Activated CD8-positive, alpha-beta T cell treated with anti-CD3 and anti-CD28 coated beads for 36 hours (primary cell): Measurements from ENCODE around the gene C10orf90. TPM values are rescaled to one million over a fixed set of nuclear protein-coding genes. Genes with fewer than 3 reads are reported as not detected.

Experiments used
- ATAC-seq: fragments of 200-7000 bp; cut with Tn5 transposase; one replicate; pipeline ENCODE4 v1.10.0; 2021; ENCODE audit warnings: mild to moderate bottlenecking, moderate library complexity
- CTCF ChIA-PET: fragments of 350-600 bp; sonication (Branson Sonifier 250); formaldehyde crosslinking; loops from one replicate; lab custom pipeline; 2021; ENCODE audit warnings: antibody characterized with exemption; lab: Charles Lee
- POLR2A ChIA-PET: fragments of 350-600 bp; sonication (Branson Sonifier 250); formaldehyde crosslinking; loops from one replicate; lab custom pipeline; 2021; ENCODE audit warnings: antibody characterized with exemption; lab: Charles Lee
- DNase-seq: peaks from one replicate; pipeline ENCODE4 v3.0.0-alpha.2; 2020
- H3K27ac Mint-ChIP-seq: one replicate; pipeline ENCODE4 v1.8.0; 2021; ENCODE audit warnings: mild to moderate bottlenecking, mixed read lengths
- H3K27me3 Mint-ChIP-seq: one replicate; pipeline ENCODE4 v1.8.0; 2021; ENCODE audit warnings: mixed read lengths
- H3K36me3 Mint-ChIP-seq: one replicate; pipeline ENCODE4 v1.8.0; 2021; ENCODE audit warnings: low read depth, mixed read lengths
- H3K4me1 Mint-ChIP-seq: one replicate; pipeline ENCODE4 v1.8.0; 2021; ENCODE audit warnings: low read depth, mixed read lengths
- H3K4me3 Mint-ChIP-seq: one replicate; pipeline ENCODE4 v1.8.0; 2021; ENCODE audit warnings: mild to moderate bottlenecking, moderate library complexity, mixed read lengths
- H3K9me3 Mint-ChIP-seq: one replicate; pipeline ENCODE4 v1.8.0; 2021; ENCODE audit warnings: mixed read lengths
- CTCF ChIP-seq: fragments of 200-600 bp; IDR thresholded peaks from one replicate; pipeline ENCODE4 v1.8.0; 2022; ENCODE audit warnings: antibody characterized with exemption, mild to moderate bottlenecking
- intact Hi-C: fragments of 100-400 bp; cut with micrococcal nuclease; formaldehyde crosslinking; loops from one replicate; pipeline ENCODE4 v1.10.0; 2022
- total RNA-seq, 2 experiments: library from RNA; stranded (reverse); gene quantifications; one replicate each; pipeline ENCODE4 v1.2.3, GENCODE V29; 2021

Gene C10orf90
- total RNA-seq, 2 experiments from 2014 or later: not detected

GRCh38 chr10:126397156-126397555, 273.3 kb downstream of the C10orf90 start:
- POLR2A ChIA-PET: no interaction called here
- Mint-ChIP-seq H3K4me3 (no peak overlapping the region), H3K4me1 (no peaks in the 10 kb centered on the region), H3K27me3 (no peaks in the 10 kb centered on the region), H3K9me3 (peaks cover 6% of the 10 kb centered on the region), H3K27ac (no peak overlapping the region), H3K36me3 (no peaks in the 10 kb centered on the region)
- intact Hi-C loops: no loop called here
- no peak for ATAC-seq
- no peak for TF ChIP-seq CTCF
- CTCF ChIA-PET: no interaction called here
- no peak for DNase-seq

GRCh38 chr10:126394948-126395347, 275.5 kb downstream of the C10orf90 start:
- DNase-seq (no peak), ATAC-seq (no peak)
- H3K27me3 Mint-ChIP-seq: peaks cover 2% of the 10 kb centered on the region
- peaks cover 6% of the 10 kb centered on the region for H3K9me3 Mint-ChIP-seq
- no peaks in the 10 kb centered on the region for H3K36me3 Mint-ChIP-seq
- intact Hi-C loops: no loop called here
- H3K27ac Mint-ChIP-seq: no peak overlapping the region
- TF ChIP-seq CTCF: no peak
- ChIA-PET POLR2A (no interaction called here), CTCF (no interaction called here)
- H3K4me3 Mint-ChIP-seq: no peak overlapping the region
- no peaks in the 10 kb centered on the region for H3K4me1 Mint-ChIP-seq

- ATAC-seq: no peak
- no peak for DNase-seq
- Mint-ChIP-seq H3K4me3 (no peak overlapping the region), H3K9me3 (peaks cover 6% of the 10 kb centered on the region), H3K36me3 (no peaks in the 10 kb centered on the region), H3K27me3 (peaks cover 14% of the 10 kb centered on the region), H3K4me1 (peaks cover 2% of the 10 kb centered on the region), H3K27ac (no peak overlapping the region)
- POLR2A ChIA-PET: no interaction called here
- intact Hi-C loops: no loop called here
- no peak for TF ChIP-seq CTCF
- CTCF ChIA-PET: no interaction called here
These were observed 277.4 kb downstream of the C10orf90 start for GRCh38 chr10:126393076-126393475.

GRCh38 chr10:126392469-126392868, 278.0 kb downstream of the C10orf90 start:
- DNase-seq (no peak), ATAC-seq (no peak)
- H3K4me1 Mint-ChIP-seq: peaks cover 2% of the 10 kb centered on the region
- TF ChIP-seq CTCF: no peak
- ChIA-PET CTCF (no interaction called here), POLR2A (no interaction called here)
- intact Hi-C loops: no loop called here
- H3K9me3 Mint-ChIP-seq: peaks cover 6% of the 10 kb centered on the region
- peaks cover 16% of the 10 kb centered on the region for H3K27me3 Mint-ChIP-seq
- H3K36me3 Mint-ChIP-seq: no peaks in the 10 kb centered on the region
- H3K27ac Mint-ChIP-seq: no peak overlapping the region
- no peak overlapping the region for H3K4me3 Mint-ChIP-seq

- Mint-ChIP-seq H3K27ac (no peak overlapping the region), H3K4me1 (peaks cover 4% of the 10 kb centered on the region)
These were observed 278.4 kb downstream of the C10orf90 start for GRCh38 chr10:126392068-126392467.

More at GRCh38 chr10:126392068-126392467, 278.4 kb downstream of the C10orf90 start:
- Mint-ChIP-seq H3K4me3 (no peak overlapping the region), H3K9me3 (peaks cover 6% of the 10 kb centered on the region), H3K27me3 (peaks cover 20% of the 10 kb centered on the region), H3K36me3 (peaks cover 2% of the 10 kb centered on the region)
- DNase-seq (no peak), ATAC-seq (no peak)
- POLR2A ChIA-PET: no interaction called here
- intact Hi-C loops: no loop called here
- CTCF ChIA-PET: no interaction called here
- no peak for TF ChIP-seq CTCF
